ENCODE results near the gene HOXB1.

- TF ChIP-seq POLR2AphosphoS5 (IDR thresholded peaks at IDR 0.05) (no peak), CTCF (IDR thresholded peaks at IDR 0.05) (no peak), POLR2A (IDR thresholded peaks at IDR 0.05) (no peak), EP300 (IDR thresholded peaks at IDR 0.05) (no peak)
Measured at GRCh38 chr17:48489781-48490180, 41.0 kb downstream of the HOXB1 start.

All from upper lobe of left lung (tissue), 4 donors.